ENCODE data around the gene RAB27A.
"Not testable (repeated sequence)": the region's sequence is repeated elsewhere in the genome, so short reads cannot be mapped to it uniquely, and the experiment has no call there.

GRCh38 chr15:55249885-55250284 is 39.7 kb downstream of the RAB27A start:
- TF ChIP-seq CTCF (IDR thresholded peaks at IDR 0.05; ENCODE audit: borderline replicate concordance, extremely low read depth, low read length, poor library complexity, severe bottlenecking); EZH2 (IDR thresholded peaks at IDR 0.05; ENCODE audit: borderline replicate concordance, low read depth, low read length, severe bottlenecking): not testable (repeated sequence)
